Measurements from ENCODE around the gene CENPC.
"Not testable (repeated sequence)": the region's sequence is repeated elsewhere in the genome, so short reads cannot be mapped to it uniquely, and the experiment has no call there.

CENPC gene

GRCh38 chr4:67545199-67546003 lies at the start of gene CENPC:
CENPC (minus strand) TSS chr4:67545503; CDS start chr4:67545355, 148 bp downstream.
- peak; percentile 97 for DNase-seq (ENCODE audit: low spot score)

- DNase-seq (ENCODE audit: low spot score): no peak
Measured at GRCh38 chr4:67593741-67594175, 48.5 kb upstream of the CENPC start.

- no peak for DNase-seq (ENCODE audit: low spot score)
Measured at GRCh38 chr4:67587156-67587555, 41.9 kb upstream of the CENPC start.

GRCh38 chr4:67584496-67584895 lies 39.2 kb upstream of the CENPC start:
- no peak for DNase-seq (ENCODE audit: low spot score)

GRCh38 chr4:67581913-67582312 lies 36.6 kb upstream of the CENPC start:
- DNase-seq (ENCODE audit: low spot score): no peak

- DNase-seq (ENCODE audit: low spot score): peak; percentile 33
Measured at GRCh38 chr4:67581208-67581857, 36.0 kb upstream of the CENPC start.

- DNase-seq (ENCODE audit: low spot score): peak; percentile 13
Measured at GRCh38 chr4:67580577-67580976, 35.3 kb upstream of the CENPC start.

GRCh38 chr4:67576538-67576937 lies 31.2 kb upstream of the CENPC start:
- DNase-seq (ENCODE audit: low spot score): no peak

GRCh38 chr4:67576059-67576466 lies 30.8 kb upstream of the CENPC start:
- no peak for DNase-seq (ENCODE audit: low spot score)

GRCh38 chr4:67575232-67576058 lies 30.1 kb upstream of the CENPC start:
- DNase-seq (ENCODE audit: low spot score): no peak

- no peak for DNase-seq (ENCODE audit: low spot score)
Measured at GRCh38 chr4:67573193-67573592, 27.9 kb upstream of the CENPC start.

- DNase-seq (ENCODE audit: low spot score): no peak
Measured at GRCh38 chr4:67571975-67572374, 26.7 kb upstream of the CENPC start.

- no peak for DNase-seq (ENCODE audit: low spot score)
Measured at GRCh38 chr4:67570537-67570936, 25.2 kb upstream of the CENPC start.

- no peak for DNase-seq (ENCODE audit: low spot score)
Measured at GRCh38 chr4:67568820-67569219, 23.5 kb upstream of the CENPC start.

- DNase-seq (ENCODE audit: low spot score): no peak
Measured at GRCh38 chr4:67566335-67566734, 21.0 kb upstream of the CENPC start.

- DNase-seq (ENCODE audit: low spot score): no peak
Measured at GRCh38 chr4:67565284-67565683, 20.0 kb upstream of the CENPC start.

GRCh38 chr4:67558493-67558892 lies 13.2 kb upstream of the CENPC start, which contains the start of gene STAP1:
STAP1 (plus strand) TSS chr4:67558727; CDS start chr4:67558810, 83 bp downstream.
- DNase-seq (ENCODE audit: low spot score): peak; percentile 26

- DNase-seq (ENCODE audit: low spot score): no peak
Measured at GRCh38 chr4:67556436-67556835, 11.1 kb upstream of the CENPC start.

- DNase-seq (ENCODE audit: low spot score): no peak
Measured at GRCh38 chr4:67555447-67555846, 10.1 kb upstream of the CENPC start.

GRCh38 chr4:67554096-67554495 lies 8.8 kb upstream of the CENPC start:
- no peak for DNase-seq (ENCODE audit: low spot score)

- DNase-seq (ENCODE audit: low spot score): not testable (repeated sequence)
Measured at GRCh38 chr4:67552146-67552792, 7.0 kb upstream of the CENPC start.

- DNase-seq (ENCODE audit: low spot score): no peak
Measured at GRCh38 chr4:67550857-67551256, 5.6 kb upstream of the CENPC start.

Measured in activated CD4-positive, alpha-beta T cell treated with anti-CD3 and anti-CD28 coated beads, Interleukin-2, Interleukin-4, amounts not matched to agents 100 ng/mL and 50 ng/mL, durations not matched to agents 16 hours and 8 hours (primary cell).